Pancreas (tissue), 10 donors: ENCODE results near the gene MSI2. TPM values are rescaled to one million over a fixed set of nuclear protein-coding genes. Genes with fewer than 3 reads are reported as not detected.

ENCODE experiments used
- ATAC-seq, 4 donors: fragments of 200-7000 bp; cut with Tn5 transposase; one replicate each; pipeline versions ENCODE4 v1.8.0 to v1.9.1; 2020; ENCODE audit warnings: mild to moderate bottlenecking in 4 of 4, moderate library complexity in 4 of 4
- DNase-seq, 6 donors: peaks; one replicate each; pipeline ENCODE4 v3.0.0-alpha.2; 2020
- FAIRE-seq: peaks from 2 replicates; lab custom pipeline; 2012; peaks lifted over from hg19 to GRCh38; lab: Jason Lieb, UNC
- H3K27ac ChIP-seq, 4 donors: fragments of 200-600 bp; sonication (generic); 1 replicate in 3 of 4; 2 replicates in 1 of 4; pipeline versions ENCODE4 v1.5.0 to v1.8.0; 2020
- H3K27me3 ChIP-seq, 4 donors: fragments of 200-600 bp; one replicate each; pipeline ENCODE4 v1.8.0; 2021
- H3K36me3 ChIP-seq, 3 donors: fragments of 200-600 bp; sonication (generic) in 1 of 3; one replicate each; pipeline versions ENCODE4 v1.5.0 to v1.8.0; 2020 to 2021
- H3K4me1 ChIP-seq, 3 donors: fragments of 200-600 bp; one replicate each; pipeline ENCODE4 v1.8.0; 2021
- H3K4me3 ChIP-seq, 4 donors: fragments of 200-600 bp; sonication (generic) in 2 of 4; one replicate each; pipeline versions ENCODE4 v1.5.0 to v1.8.0; 2020 to 2021
- H3K9me3 ChIP-seq, 4 donors: fragments of 200-600 bp; one replicate each; pipeline ENCODE4 v1.8.0; 2021
- CTCF ChIP-seq, 4 donors: fragments of 200-600 bp; sonication (generic) in 3 of 4; IDR thresholded peaks; one replicate each; pipeline versions ENCODE4 v1.5.0 to v1.8.0; 2021; ENCODE audit warnings: antibody characterized with exemption in 4 of 4
- WGBS, 2 donors: extraction: QIAGEN DNeasy Blood & Tissue Kit; methylation state at CpG; one replicate each; pipeline ENCODE4 v1.1.7; 2013; 5-methylcytosine and 5-hydroxymethylcytosine counted together
- intact Hi-C, 3 donors: fragments of 100-400 bp; cut with DNase I; formaldehyde crosslinking; loops; one replicate each; pipeline versions ENCODE4 v1.11.1 to v1.14.2; 2022
- polyA plus RNA-seq, 2 donors: library from polyadenylated mRNA; stranded (reverse); fragments of 200-250 nt; gene quantifications; one replicate each; pipeline ENCODE4 v1.2.3, GENCODE V29; 2013
- total RNA-seq, 6 donors: library from RNA; stranded (reverse); fragmentation: NEBNext Ultra II Directional in 4 of 6; extraction: Animal tissue kit (Norgen Biotek cat#: 25700) in 4 of 6; gene quantifications; one replicate each; pipeline versions ENCODE4 v1.2.1 to v1.2.4, GENCODE V29; 2021 to 2023
- donor health status: healthy with polysubstance abuse.
- donor health status: DM: no; HTN: no; CAD: no; lungs with moderate emphysema.
- donor health status: DM: no; HTN: no; CAD: no.
- donor health status: control.
- donor health status: control.
- donor health status: Bipolar disorder and iron deficiency.
- donor health status: DM: yes; HTN: yes; CAD: no.
- donor health status: DM: no; HTN: no; CAD: no.
- donor health status: DM: no; HTN: no; CAD: no.
- donor health status: DM: yes; HTN: yes; CAD: no.

Gene MSI2
- total and polyA plus RNA-seq, 8 donors, result 10.4 to 48.9 (median 30.1) TPM

GRCh38 chr17:57566721-57567120, 310.4 kb downstream of the MSI2 start:
- no peak overlapping the region for H3K27ac ChIP-seq
- no peaks in the 10 kb centered on the region for H3K9me3 ChIP-seq
- FAIRE-seq (no peak), DNase-seq (no peak), ATAC-seq (no peak)
- intact Hi-C loops, result no loop called here
- TF ChIP-seq CTCF (IDR thresholded peaks at IDR 0.05), result no peak
- no peak overlapping the region for H3K4me3 ChIP-seq
- 95 to 97% methylated on average over 9 of the region's 9 CpGs for WGBS, 2 donors
- H3K36me3 ChIP-seq, result no peaks in the 10 kb centered on the region
- no peaks in the 10 kb centered on the region for H3K4me1 ChIP-seq
- no peaks in the 10 kb centered on the region for H3K27me3 ChIP-seq

DNA sequence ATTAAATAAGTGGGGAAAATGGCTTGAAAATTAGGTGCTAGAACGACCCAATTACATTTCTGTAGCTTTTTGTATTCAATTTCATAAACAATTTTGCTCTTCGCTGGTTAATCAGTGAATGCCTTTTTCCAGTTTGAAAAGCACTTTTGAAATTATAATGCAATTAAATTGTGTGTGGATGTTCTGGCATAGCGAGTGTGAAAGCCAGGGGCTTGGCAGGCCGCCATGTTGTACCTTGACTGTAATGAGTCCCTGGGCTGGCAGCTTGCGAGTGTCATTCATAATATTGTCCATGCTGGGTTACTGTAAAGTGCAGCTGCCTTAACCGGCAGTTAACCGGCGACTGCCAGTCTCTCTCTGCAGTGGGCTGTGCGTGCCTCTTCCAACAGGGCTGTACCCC, 310.9 kb downstream of the MSI2 start:
- TF ChIP-seq CTCF (IDR thresholded peaks at IDR 0.05), result no peak
- ATAC-seq (peak in 1 of 4 donors; percentile 18), DNase-seq (no peak), FAIRE-seq (no peak)
- H3K27ac ChIP-seq, result no peak overlapping the region
- H3K27me3 ChIP-seq, result no peaks in the 10 kb centered on the region
- H3K9me3 ChIP-seq, result no peaks in the 10 kb centered on the region
- 80 to 82% methylated on average over 9 of the region's 9 CpGs for WGBS, 2 donors
- H3K4me3 ChIP-seq, result no peak overlapping the region
- intact Hi-C loops, result no loop called here
- H3K36me3 ChIP-seq, result no peaks in the 10 kb centered on the region
- no peaks in the 10 kb centered on the region for H3K4me1 ChIP-seq

DNA sequence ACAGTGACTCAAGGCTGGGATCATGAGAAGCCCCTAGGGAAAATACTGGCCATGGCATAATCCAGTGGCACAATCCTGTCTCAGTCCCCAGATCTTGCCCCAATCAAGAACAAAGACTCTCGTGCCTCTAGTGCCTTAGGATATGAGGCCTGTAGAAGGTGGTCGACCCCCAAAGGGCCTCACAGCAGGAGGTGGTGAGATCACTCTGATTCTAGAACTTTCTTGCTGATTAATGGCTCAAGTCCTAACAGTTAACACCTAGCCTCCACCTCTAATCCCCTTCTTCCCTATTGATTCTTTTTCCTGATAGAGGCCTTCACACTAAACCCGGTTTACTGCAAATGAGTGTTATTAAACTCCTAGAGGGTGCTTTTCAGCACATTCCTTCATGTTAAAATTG, 312.0 kb downstream of the MSI2 start:
- intact Hi-C loops, result no loop called here
- 76 to 78% methylated on average over 3 of the region's 3 CpGs for WGBS, 2 donors
- FAIRE-seq, result no peak

GRCh38 chr17:57569021-57569420, 312.7 kb downstream of the MSI2 start:
- TF ChIP-seq CTCF (IDR thresholded peaks at IDR 0.05), result no peak
- 92 to 97% methylated on average over 4 of the region's 4 CpGs for WGBS, 2 donors
- no peaks in the 10 kb centered on the region for H3K4me1 ChIP-seq
- intact Hi-C loops, result no loop called here
- H3K9me3 ChIP-seq, result no peaks in the 10 kb centered on the region
- H3K27ac ChIP-seq, result no peak overlapping the region
- H3K27me3 ChIP-seq, result no peaks in the 10 kb centered on the region
- ATAC-seq (no peak), FAIRE-seq (no peak), DNase-seq (no peak)
- no peaks in the 10 kb centered on the region for H3K36me3 ChIP-seq
- H3K4me3 ChIP-seq, result no peak overlapping the region

More for the DNA sequence above, 312.0 kb downstream of the MSI2 start:
- DNase-seq, result no peak
- Histone ChIP-seq H3K36me3 (no peaks in the 10 kb centered on the region), H3K4me1 (no peaks in the 10 kb centered on the region), H3K27ac (no peak overlapping the region), H3K4me3 (no peak overlapping the region), H3K9me3 (no peaks in the 10 kb centered on the region), H3K27me3 (no peaks in the 10 kb centered on the region)
- no peak for TF ChIP-seq CTCF (IDR thresholded peaks at IDR 0.05)
- no peak for ATAC-seq

DNA sequence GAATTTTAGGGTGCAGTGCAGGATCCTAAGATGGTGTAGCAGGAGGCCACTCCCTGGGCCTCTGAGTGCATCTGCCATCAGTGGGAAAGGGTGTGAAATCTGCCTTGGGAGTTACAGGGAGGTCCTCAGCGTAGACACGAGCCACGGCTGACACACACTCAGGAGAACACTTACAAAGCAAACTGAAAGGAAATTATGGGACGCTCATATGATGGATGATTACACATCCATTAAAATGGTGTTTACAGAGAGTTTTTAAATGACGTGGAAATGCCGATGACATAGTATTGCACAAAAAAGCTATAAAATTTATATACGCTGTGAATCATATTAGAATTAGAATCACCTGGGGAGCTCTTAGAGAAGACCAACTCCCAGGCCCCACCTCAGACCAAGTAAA, 313.5 kb downstream of the MSI2 start:
- 89 to 96% methylated on average over 7 of the region's 7 CpGs for WGBS, 2 donors
- DNase-seq (no peak), FAIRE-seq (no peak)

More for the DNA sequence above, 313.5 kb downstream of the MSI2 start:
- H3K9me3 ChIP-seq, result no peaks in the 10 kb centered on the region
- no peak overlapping the region for H3K4me3 ChIP-seq
- TF ChIP-seq CTCF (IDR thresholded peaks at IDR 0.05), result no peak
- H3K27me3 ChIP-seq, result no peaks in the 10 kb centered on the region
- no peak for ATAC-seq
- no peaks in the 10 kb centered on the region for H3K36me3 ChIP-seq
- H3K4me1 ChIP-seq, result no peaks in the 10 kb centered on the region
- H3K27ac ChIP-seq, result no peak overlapping the region
- intact Hi-C loops, result no loop called here
